OCI-LY1 (cell line): ENCODE results near the gene KRTAP1-5.

Experiments used
- EZH2 ChIP-seq: fragments of 200-600 bp; sonication (generic), shearing (Covaris generic); IDR thresholded peaks from 2 replicates; pipeline ENCODE4 v1.8.0; 2017; ENCODE audit warnings: borderline replicate concordance, mixed run types, mild to moderate bottlenecking, antibody characterized with exemption, low read length, moderate library complexity, mixed read lengths
- TF ChIP-seq, protein P1 (sequence below): fragments of 200-600 bp; sonication (generic), shearing (Covaris generic); IDR thresholded peaks from 2 replicates; pipeline ENCODE4 v1.5.1; 2017; ENCODE audit warnings: mild to moderate bottlenecking, antibody characterized with exemption, low read length, moderate library complexity, mixed read lengths

DNA sequence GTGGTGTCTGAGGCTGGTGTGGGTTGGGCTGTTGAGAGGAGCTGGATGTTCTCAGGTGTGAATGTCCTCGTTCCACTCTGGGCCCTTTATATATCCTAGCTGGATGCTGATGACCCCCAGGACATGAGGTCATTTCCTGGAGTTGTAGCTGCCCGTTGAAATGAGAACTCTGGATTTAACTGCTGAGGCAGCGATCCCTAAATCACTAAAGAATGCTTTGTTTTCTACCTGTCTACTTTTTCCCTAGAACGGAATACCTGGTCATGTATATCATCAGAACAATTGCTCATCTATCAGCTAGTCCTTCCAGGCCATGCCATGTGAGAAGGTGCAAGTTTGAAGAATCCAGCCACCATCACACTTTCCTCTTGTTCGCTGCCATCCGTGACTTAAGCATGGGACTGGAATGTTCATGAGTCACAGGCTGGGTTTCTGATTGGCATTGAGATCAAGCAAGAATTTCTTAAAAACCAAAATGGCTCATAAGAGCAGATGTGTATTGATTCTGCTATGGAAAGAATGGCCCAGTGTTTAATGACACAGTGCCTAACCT, 33.1 kb upstream of the KRTAP1-5 start, which contains the start of gene KRTAP2-3:
- no peak for TF ChIP-seq EZH2
- TF ChIP-seq, protein P1, sequence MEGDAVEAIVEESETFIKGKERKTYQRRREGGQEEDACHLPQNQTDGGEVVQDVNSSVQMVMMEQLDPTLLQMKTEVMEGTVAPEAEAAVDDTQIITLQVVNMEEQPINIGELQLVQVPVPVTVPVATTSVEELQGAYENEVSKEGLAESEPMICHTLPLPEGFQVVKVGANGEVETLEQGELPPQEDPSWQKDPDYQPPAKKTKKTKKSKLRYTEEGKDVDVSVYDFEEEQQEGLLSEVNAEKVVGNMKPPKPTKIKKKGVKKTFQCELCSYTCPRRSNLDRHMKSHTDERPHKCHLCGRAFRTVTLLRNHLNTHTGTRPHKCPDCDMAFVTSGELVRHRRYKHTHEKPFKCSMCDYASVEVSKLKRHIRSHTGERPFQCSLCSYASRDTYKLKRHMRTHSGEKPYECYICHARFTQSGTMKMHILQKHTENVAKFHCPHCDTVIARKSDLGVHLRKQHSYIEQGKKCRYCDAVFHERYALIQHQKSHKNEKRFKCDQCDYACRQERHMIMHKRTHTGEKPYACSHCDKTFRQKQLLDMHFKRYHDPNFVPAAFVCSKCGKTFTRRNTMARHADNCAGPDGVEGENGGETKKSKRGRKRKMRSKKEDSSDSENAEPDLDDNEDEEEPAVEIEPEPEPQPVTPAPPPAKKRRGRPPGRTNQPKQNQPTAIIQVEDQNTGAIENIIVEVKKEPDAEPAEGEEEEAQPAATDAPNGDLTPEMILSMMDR, result no peak
